AG10803 (cell line): ENCODE data around the gene TTLL8.

Source experiments
- DNase-seq: peaks from one replicate; pipeline ENCODE4 v3.0.0; 2010; ENCODE audit warnings: low read depth
- H3K4me3 ChIP-seq: 2 replicates; pipeline ENCODE4 v1.5.1; 2011; ENCODE audit warnings: mild to moderate bottlenecking, low read length, control low read depth
- TF ChIP-seq, protein P1 (sequence below): conservative IDR thresholded peaks from 2 replicates; pipeline ENCODE4 v1.5.1; 2011; ENCODE audit warnings: mild to moderate bottlenecking, low read length, control low read depth, inconsistent platforms

Gene TTLL8

DNA sequence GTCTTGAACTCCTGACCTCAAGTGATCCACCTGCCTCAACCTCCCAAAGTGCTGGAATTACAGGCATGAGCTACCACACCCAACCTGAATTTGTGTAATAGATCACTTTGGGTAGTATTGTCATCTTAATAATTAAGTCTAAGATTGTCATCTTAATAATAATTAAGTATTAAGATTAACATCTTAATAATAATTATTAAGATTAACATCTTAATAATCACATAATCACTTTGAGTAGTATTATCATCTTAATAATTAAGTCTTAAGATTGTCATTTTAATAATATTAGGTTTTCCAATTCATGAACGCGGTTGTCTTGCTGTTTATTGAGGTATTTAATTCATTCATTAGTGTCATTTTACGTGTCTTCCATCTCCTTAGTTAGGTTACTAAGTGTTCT lies 40.0 kb upstream of the TTLL8 start:
- TF ChIP-seq, protein P1, sequence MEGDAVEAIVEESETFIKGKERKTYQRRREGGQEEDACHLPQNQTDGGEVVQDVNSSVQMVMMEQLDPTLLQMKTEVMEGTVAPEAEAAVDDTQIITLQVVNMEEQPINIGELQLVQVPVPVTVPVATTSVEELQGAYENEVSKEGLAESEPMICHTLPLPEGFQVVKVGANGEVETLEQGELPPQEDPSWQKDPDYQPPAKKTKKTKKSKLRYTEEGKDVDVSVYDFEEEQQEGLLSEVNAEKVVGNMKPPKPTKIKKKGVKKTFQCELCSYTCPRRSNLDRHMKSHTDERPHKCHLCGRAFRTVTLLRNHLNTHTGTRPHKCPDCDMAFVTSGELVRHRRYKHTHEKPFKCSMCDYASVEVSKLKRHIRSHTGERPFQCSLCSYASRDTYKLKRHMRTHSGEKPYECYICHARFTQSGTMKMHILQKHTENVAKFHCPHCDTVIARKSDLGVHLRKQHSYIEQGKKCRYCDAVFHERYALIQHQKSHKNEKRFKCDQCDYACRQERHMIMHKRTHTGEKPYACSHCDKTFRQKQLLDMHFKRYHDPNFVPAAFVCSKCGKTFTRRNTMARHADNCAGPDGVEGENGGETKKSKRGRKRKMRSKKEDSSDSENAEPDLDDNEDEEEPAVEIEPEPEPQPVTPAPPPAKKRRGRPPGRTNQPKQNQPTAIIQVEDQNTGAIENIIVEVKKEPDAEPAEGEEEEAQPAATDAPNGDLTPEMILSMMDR, result no peak
- no peak for DNase-seq

DNA sequence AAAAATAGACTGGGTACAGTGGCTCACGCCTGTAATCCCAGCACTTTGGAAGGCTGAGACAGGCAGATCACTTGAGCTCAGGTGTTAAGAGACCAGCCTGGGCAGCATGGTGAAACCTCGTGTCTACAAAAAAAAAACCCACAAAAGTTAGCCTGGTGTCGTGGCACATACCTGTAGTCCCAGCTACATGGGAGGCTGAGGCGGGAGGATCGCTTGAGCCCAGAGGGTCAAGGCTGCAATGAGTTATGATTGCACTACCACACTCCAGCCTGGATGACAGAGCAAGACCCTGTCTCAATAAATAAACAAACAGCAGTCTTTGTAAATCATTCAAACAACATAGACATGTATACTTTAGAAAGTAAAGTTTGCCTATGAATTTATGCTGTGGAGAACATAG lies 34.2 kb upstream of the TTLL8 start:
- no peak for DNase-seq
- TF ChIP-seq, protein P1, result no peak
- no peak overlapping the region for H3K4me3 ChIP-seq

More for the DNA sequence above, 40.0 kb upstream of the TTLL8 start:
- no peak overlapping the region for H3K4me3 ChIP-seq

DNA sequence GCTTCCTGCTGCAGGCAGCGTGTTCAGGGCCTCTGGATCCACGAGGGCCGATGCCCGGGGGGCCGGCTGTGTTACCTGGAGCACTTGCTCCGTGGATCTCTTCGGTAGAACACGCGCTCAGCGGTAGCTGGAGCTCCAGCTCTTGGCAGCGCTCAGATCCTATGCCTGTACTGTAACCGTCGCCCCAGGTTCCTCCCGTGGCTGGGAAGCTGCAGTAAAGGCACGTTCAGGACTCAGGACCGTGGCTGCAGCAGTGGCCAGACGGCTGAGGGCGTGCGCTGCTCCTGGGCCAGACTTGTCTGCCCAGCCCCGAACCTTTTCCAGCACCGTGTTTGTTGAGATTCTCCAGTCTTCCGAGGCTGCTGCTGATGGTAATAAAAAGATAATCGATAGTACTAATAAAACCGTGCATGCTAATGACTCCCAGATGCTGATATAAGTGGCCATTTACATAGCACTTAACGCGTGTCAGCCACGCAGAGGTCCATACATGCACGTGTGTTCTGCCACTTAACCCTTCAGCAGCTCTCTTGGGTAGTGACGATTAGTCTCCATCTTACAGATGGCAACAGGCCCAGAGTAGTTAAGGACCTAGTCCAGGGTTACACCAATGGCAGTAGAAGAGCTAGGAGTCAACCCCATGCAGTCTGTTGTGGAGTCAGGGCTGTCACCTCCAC lies 33.1 kb upstream of the TTLL8 start:
- no peak for DNase-seq
- TF ChIP-seq, protein P1, result no peak
- H3K4me3 ChIP-seq, result no peak overlapping the region

DNA sequence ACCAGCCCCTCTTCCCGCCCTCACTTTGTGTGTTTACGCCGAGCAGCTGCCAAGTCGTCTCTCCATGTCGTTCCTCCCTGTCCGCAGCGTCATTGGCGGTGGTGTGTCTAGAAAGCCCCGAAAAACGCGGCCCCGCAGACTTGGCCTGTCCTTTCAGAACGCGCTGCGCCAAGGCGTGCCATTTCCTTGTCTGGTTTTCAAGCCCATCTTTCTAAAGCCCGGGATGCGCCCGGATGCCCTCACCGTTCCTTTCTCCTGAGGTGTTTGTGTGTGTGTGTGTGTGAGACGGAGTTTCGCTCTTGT lies 32.3 kb upstream of the TTLL8 start:
- no peak for DNase-seq
- TF ChIP-seq, protein P1, result no peak

DNA sequence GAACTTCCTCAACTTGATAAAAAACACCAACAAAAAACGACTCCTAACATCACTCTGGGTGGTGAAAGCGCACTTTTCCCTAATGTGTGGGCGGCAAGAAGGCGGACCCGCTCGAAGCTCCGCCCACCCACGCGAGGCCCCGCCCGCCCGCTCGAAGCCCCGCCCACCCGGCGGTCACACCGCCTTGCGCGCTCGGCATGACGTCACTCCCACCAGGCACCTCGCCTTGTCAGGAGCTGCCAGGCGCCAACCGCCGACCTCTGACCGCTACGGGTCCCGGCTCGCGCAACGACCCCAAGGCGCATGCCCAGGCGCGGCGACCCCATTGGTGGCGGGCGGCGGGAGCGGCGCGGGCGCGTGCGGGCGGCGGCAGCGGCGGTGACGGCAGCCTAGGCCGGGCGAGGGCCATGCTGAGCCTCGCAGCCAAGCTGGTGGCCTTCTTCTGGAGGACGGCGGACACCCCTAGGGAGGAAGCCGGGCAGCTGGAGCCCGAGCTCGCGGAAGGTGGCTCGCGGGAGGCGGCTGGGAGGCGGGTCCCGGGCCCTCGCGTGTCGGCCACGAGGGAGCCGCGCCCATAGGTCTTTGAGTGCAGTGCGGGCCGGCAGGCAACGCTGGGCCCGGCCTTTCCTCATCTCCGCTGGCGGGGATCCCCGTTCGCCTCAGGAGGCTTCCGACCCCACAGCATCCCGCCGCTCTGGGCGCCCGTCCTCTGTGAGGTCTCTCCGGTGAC lies 31.7 kb upstream of the TTLL8 start, which contains the start of gene MOV10L1:
TSS of gene MOV10L1 (plus strand) at position 325 of the 730 bp plus-strand sequence. CDS start at position 408, 83 bp downstream.
- TF ChIP-seq, protein P1, result no peak
- H3K4me3 ChIP-seq, result no peak within 1 kb of the TSS
- DNase-seq, result peak; percentile 29

More for the DNA sequence above, 32.3 kb upstream of the TTLL8 start:
- H3K4me3 ChIP-seq, result no peak overlapping the region

DNA sequence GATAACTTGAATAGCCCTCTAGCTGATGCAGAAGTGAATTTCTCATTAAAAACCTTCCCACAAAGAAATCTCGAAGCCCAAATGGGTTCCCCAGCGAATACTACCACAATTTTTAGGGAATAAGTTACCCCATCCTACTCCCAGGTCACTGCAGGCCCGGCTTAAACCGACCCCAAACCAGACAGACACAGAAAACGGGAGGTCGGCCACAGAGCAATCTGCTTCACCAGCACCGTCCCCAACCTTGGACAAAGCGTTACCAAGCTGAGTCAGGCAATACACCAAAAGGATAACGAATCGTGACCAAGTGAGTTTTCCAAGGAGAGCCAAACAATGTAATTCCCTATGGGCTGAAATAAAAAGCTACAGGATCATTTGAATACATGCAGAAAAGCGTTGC lies 31.1 kb upstream of the TTLL8 start:
- no peak overlapping the region for H3K4me3 ChIP-seq
- no peak for DNase-seq
- TF ChIP-seq, protein P1, result no peak

DNA sequence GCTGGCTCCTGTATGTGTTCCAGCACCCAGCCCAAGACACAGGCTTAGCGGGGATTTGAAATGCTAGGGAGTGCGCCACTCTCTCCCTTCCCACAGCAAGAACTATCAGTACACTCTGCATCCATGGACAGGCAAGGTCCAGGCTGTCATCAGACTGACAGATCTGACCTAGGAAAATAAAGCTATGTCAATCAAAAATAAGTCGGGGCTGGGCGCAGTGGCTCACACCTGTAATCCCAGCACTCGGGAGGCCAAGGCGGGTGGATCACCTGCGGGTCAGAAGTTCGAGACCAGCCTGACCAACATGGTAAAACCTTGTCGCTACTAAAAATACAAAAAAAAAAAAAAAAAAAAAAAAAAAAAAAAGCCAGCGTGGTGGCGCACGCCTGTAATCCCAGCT lies 30.0 kb upstream of the TTLL8 start:
- TF ChIP-seq, protein P1, result no peak
- DNase-seq, result no peak
- no peak overlapping the region for H3K4me3 ChIP-seq
